RWPE1 (cell line): ENCODE measurements around the gene B3GALT5.

Source experiments
- CTCF ChIA-PET: fragments of 350-600 bp; sonication (Branson Sonifier 250); formaldehyde crosslinking; extraction: SDS; loops from one replicate; lab custom pipeline; 2021; lab: Yijun Ruan, JAX
- POLR2A ChIA-PET: fragments of 400-600 bp; formaldehyde crosslinking; extraction: SDS; loops from one replicate; lab custom pipeline; 2020; ENCODE audit warnings: antibody characterized with exemption; ENCODE audit not compliant: low non-redundant PET; lab: Yijun Ruan, JAX
- DNase-seq: peaks from one replicate; pipeline ENCODE4 v3.0.0; 2012; ENCODE audit warnings: low spot score
- H3K27ac ChIP-seq: fragments of 450-650 bp; 2 replicates; pipeline ENCODE4 v1.5.1; 2017
- CTCF ChIP-seq: fragments of 450-650 bp; conservative IDR thresholded peaks from 2 replicates; pipeline ENCODE4 v1.5.1; 2017; ENCODE audit warnings: low read depth, mild to moderate bottlenecking

B3GALT5 gene

GRCh38 chr21:39630827-39631226 is 18.1 kb downstream of the B3GALT5 start:
- CTCF ChIA-PET = interaction anchor here (0.6 to 1.7 kb wide), 2 partner anchors 112 to 516 kb away, joined by 3 to 5 read pairs; no protein-coding TSS in a partner anchor
- no peak for TF ChIP-seq CTCF
- DNase-seq = no peak
- no peak overlapping the region for H3K27ac ChIP-seq
- POLR2A ChIA-PET = no interaction called here

GRCh38 chr21:39631842-39632562 is 19.3 kb downstream of the B3GALT5 start:
- no peak overlapping the region for H3K27ac ChIP-seq
- no peak for TF ChIP-seq CTCF
- ChIA-PET CTCF (interaction anchor here (1.7 kb wide), 1 partner anchor 114 kb away, joined by 3 read pairs; no protein-coding TSS in a partner anchor), POLR2A (no interaction called here)
- DNase-seq = no peak

GRCh38 chr21:39632796-39633442 is 20.2 kb downstream of the B3GALT5 start:
- H3K27ac ChIP-seq = no peak overlapping the region
- no peak for TF ChIP-seq CTCF
- peak; percentile 49 for DNase-seq
- CTCF ChIA-PET = no interaction called here
- POLR2A ChIA-PET = no interaction called here

GRCh38 chr21:39633770-39634181 is 21.0 kb downstream of the B3GALT5 start:
- POLR2A ChIA-PET = no interaction called here
- peak; percentile 73 for DNase-seq
- no peak for TF ChIP-seq CTCF
- H3K27ac ChIP-seq = peak overlapping the region; percentile 67
- CTCF ChIA-PET = no interaction called here

GRCh38 chr21:39634507-39634906 is 21.8 kb downstream of the B3GALT5 start:
- POLR2A ChIA-PET = no interaction called here
- TF ChIP-seq CTCF = no peak
- H3K27ac ChIP-seq = peak overlapping the region; percentile 67
- CTCF ChIA-PET = no interaction called here
- no peak for DNase-seq

- TF ChIP-seq CTCF = no peak
- DNase-seq = no peak
- no peak overlapping the region for H3K27ac ChIP-seq
- ChIA-PET POLR2A (no interaction called here), CTCF (no interaction called here)
Measured at GRCh38 chr21:39637197-39637970, 24.6 kb downstream of the B3GALT5 start.
